Endothelial cell (in vitro differentiated cells): ENCODE data around the gene CLIP4. TPM values are rescaled to one million over a fixed set of nuclear protein-coding genes. Genes with fewer than 3 reads are reported as not detected.
"Not testable (repeated sequence)": the region's sequence is repeated elsewhere in the genome, so short reads cannot be mapped to it uniquely, and the experiment has no call there.

Experiments used
- DNase-seq: peaks from one replicate; pipeline ENCODE4 v3.0.0; 2021; ENCODE audit warnings: low spot score
- H3K27ac Mint-ChIP-seq: one replicate; pipeline ENCODE4 v1.8.0; 2021; ENCODE audit warnings: mixed read lengths, inconsistent platforms; ENCODE audit not compliant: unreplicated experiment
- H3K27me3 Mint-ChIP-seq: one replicate; pipeline ENCODE4 v1.8.0; 2021; ENCODE audit warnings: mild to moderate bottlenecking, moderate library complexity, mixed read lengths, inconsistent platforms; ENCODE audit not compliant: unreplicated experiment
- H3K36me3 Mint-ChIP-seq: one replicate; pipeline ENCODE4 v1.8.0; 2021; ENCODE audit warnings: mild to moderate bottlenecking, low read depth, mixed read lengths, inconsistent platforms; ENCODE audit not compliant: unreplicated experiment
- H3K4me1 Mint-ChIP-seq: one replicate; pipeline ENCODE4 v1.8.0; 2021; ENCODE audit warnings: mild to moderate bottlenecking, mixed read lengths, inconsistent platforms; ENCODE audit not compliant: unreplicated experiment
- H3K4me3 Mint-ChIP-seq: one replicate; pipeline ENCODE4 v1.8.0; 2021; ENCODE audit warnings: mild to moderate bottlenecking, mixed read lengths, inconsistent platforms; ENCODE audit not compliant: unreplicated experiment
- H3K9me3 Mint-ChIP-seq: one replicate; pipeline ENCODE4 v1.8.0; 2021; ENCODE audit warnings: mixed read lengths, inconsistent platforms; ENCODE audit not compliant: unreplicated experiment
- total RNA-seq: library from RNA; stranded (reverse); fragmentation: NEBNext Ultra II Directional; extraction: Animal tissue kit (Norgen Biotek cat#: 25700); gene quantifications from one replicate; pipeline ENCODE4 v1.2.1, GENCODE V29; 2021; ENCODE audit not compliant: unreplicated experiment
- TF ChIP-seq, protein P1 (sequence below): fragments of 200-600 bp; sonication (generic); IDR thresholded peaks from one replicate; pipeline ENCODE4 v1.5.0; 2021; ENCODE audit warnings: antibody characterized with exemption; ENCODE audit not compliant: unreplicated experiment

CLIP4 gene
- total RNA-seq, 1 donor from 2014 or later, result 0.46 TPM

DNA sequence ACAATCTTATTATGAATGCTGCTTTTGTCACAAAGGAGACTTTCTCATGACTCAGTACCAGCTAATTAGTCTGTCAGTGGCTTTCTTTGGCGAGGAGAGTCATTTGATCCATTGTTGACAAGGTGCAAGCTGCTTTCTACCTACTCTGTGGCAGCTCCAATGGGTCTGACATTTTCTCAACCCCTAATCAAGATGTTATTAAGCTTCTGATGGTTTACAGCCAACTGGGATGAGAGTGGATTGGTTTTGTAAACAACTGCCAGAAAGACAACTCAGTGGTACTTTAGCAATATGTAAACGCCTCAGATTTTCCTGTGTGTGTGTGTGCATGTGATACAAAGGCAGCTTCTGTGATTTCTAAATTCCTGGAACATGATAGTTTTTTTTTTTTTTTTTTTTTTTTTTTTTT lies 8.2 kb upstream of the CLIP4 start:
- Mint-ChIP-seq H3K27me3 (peaks cover 3% of the 10 kb centered on the region), H3K4me3 (no peak overlapping the region), H3K36me3 (no peaks in the 10 kb centered on the region), H3K4me1 (no peaks in the 10 kb centered on the region), H3K9me3 (no peaks in the 10 kb centered on the region), H3K27ac (no peak overlapping the region)
- DNase-seq, result no peak
- TF ChIP-seq, protein P1, sequence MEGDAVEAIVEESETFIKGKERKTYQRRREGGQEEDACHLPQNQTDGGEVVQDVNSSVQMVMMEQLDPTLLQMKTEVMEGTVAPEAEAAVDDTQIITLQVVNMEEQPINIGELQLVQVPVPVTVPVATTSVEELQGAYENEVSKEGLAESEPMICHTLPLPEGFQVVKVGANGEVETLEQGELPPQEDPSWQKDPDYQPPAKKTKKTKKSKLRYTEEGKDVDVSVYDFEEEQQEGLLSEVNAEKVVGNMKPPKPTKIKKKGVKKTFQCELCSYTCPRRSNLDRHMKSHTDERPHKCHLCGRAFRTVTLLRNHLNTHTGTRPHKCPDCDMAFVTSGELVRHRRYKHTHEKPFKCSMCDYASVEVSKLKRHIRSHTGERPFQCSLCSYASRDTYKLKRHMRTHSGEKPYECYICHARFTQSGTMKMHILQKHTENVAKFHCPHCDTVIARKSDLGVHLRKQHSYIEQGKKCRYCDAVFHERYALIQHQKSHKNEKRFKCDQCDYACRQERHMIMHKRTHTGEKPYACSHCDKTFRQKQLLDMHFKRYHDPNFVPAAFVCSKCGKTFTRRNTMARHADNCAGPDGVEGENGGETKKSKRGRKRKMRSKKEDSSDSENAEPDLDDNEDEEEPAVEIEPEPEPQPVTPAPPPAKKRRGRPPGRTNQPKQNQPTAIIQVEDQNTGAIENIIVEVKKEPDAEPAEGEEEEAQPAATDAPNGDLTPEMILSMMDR, result no peak

DNA sequence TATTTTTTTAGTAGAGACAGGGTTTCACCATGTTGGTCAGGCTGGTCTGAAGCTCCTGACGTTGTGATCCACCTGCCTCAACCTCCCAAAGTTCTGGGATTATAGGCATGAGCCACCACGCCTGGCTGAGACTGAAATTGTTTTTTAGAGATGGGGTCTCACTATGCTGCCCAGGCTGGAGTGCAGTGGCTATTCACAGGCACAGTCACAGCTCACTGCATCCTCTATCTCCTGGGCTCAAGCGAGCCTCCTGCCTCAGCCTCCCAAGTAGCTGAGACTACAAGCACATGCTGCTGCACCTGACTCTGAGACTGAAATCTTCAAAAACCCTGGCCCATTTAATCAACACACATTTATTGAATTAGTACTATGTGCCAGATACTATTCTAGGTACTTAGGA lies 7.7 kb upstream of the CLIP4 start:
- not testable (repeated sequence) for H3K9me3 Mint-ChIP-seq, H3K36me3 Mint-ChIP-seq, H3K4me3 Mint-ChIP-seq, DNase-seq, H3K27ac Mint-ChIP-seq, H3K27me3 Mint-ChIP-seq, H3K4me1 Mint-ChIP-seq

DNA sequence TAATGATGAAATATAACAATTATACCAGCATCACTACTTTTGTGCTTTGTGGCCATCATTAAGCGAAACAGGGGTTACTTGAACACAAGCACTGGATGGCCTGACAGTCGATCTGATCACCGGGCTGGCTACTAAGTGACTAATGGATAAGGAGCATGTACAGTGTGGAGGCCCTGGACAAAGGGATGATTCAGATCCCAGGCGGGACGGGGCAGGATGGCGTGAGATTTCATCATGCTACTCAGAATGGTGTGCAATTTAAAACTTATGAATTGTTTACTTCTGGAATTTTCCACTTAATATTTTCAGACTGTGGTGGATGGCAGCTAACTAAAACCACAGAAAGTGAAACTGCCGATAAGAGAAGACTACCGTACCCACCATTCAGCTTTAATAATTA lies 7.0 kb upstream of the CLIP4 start:
- DNase-seq, result no peak
- H3K27me3 Mint-ChIP-seq, result peaks cover 3% of the 10 kb centered on the region
- TF ChIP-seq, protein P1, result no peak
- H3K9me3 Mint-ChIP-seq, result no peaks in the 10 kb centered on the region
- no peaks in the 10 kb centered on the region for H3K4me1 Mint-ChIP-seq
- no peak overlapping the region for H3K27ac Mint-ChIP-seq
- no peak overlapping the region for H3K4me3 Mint-ChIP-seq
- no peaks in the 10 kb centered on the region for H3K36me3 Mint-ChIP-seq

DNA sequence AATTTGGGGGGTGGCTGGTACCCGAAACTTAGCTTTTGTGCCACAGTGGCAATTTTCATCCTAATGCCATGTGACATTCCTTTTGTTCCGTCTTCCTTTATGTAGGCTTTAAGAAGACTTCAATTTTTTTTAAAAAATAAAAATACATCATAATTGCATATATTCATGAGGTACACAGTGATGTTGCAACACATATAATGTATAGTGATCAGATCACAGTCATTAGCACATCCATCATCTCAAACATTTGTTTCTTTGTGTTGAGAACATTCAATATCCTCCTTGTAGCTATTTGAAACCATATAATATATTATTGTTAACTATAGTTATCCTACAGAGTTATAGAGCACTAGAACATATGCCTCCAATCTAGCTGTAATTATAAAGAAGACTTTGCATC lies 6.0 kb upstream of the CLIP4 start:
- DNase-seq, result no peak
- H3K27ac Mint-ChIP-seq, result no peak overlapping the region
- no peaks in the 10 kb centered on the region for H3K4me1 Mint-ChIP-seq
- TF ChIP-seq, protein P1, result no peak
- no peaks in the 10 kb centered on the region for H3K36me3 Mint-ChIP-seq
- H3K27me3 Mint-ChIP-seq, result peaks cover 5% of the 10 kb centered on the region
- H3K9me3 Mint-ChIP-seq, result no peaks in the 10 kb centered on the region
- no peak overlapping the region for H3K4me3 Mint-ChIP-seq

GRCh38 chr2:29110916-29111535 lies 4.2 kb upstream of the CLIP4 start:
- no peak overlapping the region for H3K4me3 Mint-ChIP-seq
- TF ChIP-seq, protein P1, result no peak
- H3K9me3 Mint-ChIP-seq, result no peaks in the 10 kb centered on the region
- DNase-seq, result no peak
- H3K27me3 Mint-ChIP-seq, result peaks cover 13% of the 10 kb centered on the region
- no peaks in the 10 kb centered on the region for H3K4me1 Mint-ChIP-seq
- H3K27ac Mint-ChIP-seq, result no peak overlapping the region
- peaks cover 3% of the 10 kb centered on the region for H3K36me3 Mint-ChIP-seq

GRCh38 chr2:29112379-29112778 lies 2.8 kb upstream of the CLIP4 start:
- no peaks in the 10 kb centered on the region for H3K9me3 Mint-ChIP-seq
- peaks cover 3% of the 10 kb centered on the region for H3K36me3 Mint-ChIP-seq
- H3K27ac Mint-ChIP-seq, result no peak overlapping the region
- TF ChIP-seq, protein P1, result no peak
- peaks cover 17% of the 10 kb centered on the region for H3K27me3 Mint-ChIP-seq
- H3K4me1 Mint-ChIP-seq, result no peaks in the 10 kb centered on the region
- no peak overlapping the region for H3K4me3 Mint-ChIP-seq
- no peak for DNase-seq
